Tibial nerve (tissue), 4 donors: Measurements from ENCODE around the gene TMEM86B. TPM values are rescaled to one million over a fixed set of nuclear protein-coding genes. Genes with fewer than 3 reads are reported as not detected.

Source experiments
- DNase-seq, 2 donors: peaks; one replicate each; pipeline ENCODE4 v3.0.0-alpha.2; 2019; ENCODE audit warnings: low spot score in 2 of 2
- H3K27ac ChIP-seq, 4 donors: fragments of 200-600 bp; sonication (generic) in 3 of 4; one replicate each; pipeline ENCODE4 v1.5.1; 2017 to 2019; ENCODE audit warnings: mild to moderate bottlenecking in 1 of 4
- H3K27me3 ChIP-seq, 2 donors: fragments of 200-600 bp; sonication (generic) in 1 of 2; one replicate each; pipeline versions ENCODE4 v1.5.1 to v1.6.0; 2017 to 2019
- H3K36me3 ChIP-seq, 3 donors: fragments of 200-600 bp; sonication (generic); one replicate each; pipeline ENCODE4 v1.5.1; 2018 to 2019
- H3K4me1 ChIP-seq, 4 donors: fragments of 200-600 bp; sonication (generic) in 3 of 4; one replicate each; pipeline ENCODE4 v1.5.1; 2017 to 2019
- H3K4me3 ChIP-seq, 4 donors: fragments of 200-600 bp; sonication (generic) in 3 of 4; one replicate each; pipeline ENCODE4 v1.5.1; 2017 to 2019; ENCODE audit warnings: mild to moderate bottlenecking in 1 of 4, moderate library complexity in 1 of 4
- H3K9me3 ChIP-seq, 4 donors: fragments of 200-600 bp; sonication (generic) in 3 of 4; one replicate each; pipeline ENCODE4 v1.5.1; 2017 to 2019
- EP300 ChIP-seq, 2 donors: sonication (generic); formaldehyde crosslinking; IDR thresholded peaks; one replicate each; pipeline ENCODE4 v1.6.1; 2017; ENCODE audit warnings: antibody characterized with exemption in 2 of 2, mild to moderate bottlenecking in 1 of 2
- POLR2A ChIP-seq, 2 donors: fragments of 450-650 bp; IDR thresholded peaks; one replicate each; pipeline ENCODE4 v1.6.1; 2017; ENCODE audit warnings: antibody characterized with exemption in 2 of 2, mild to moderate bottlenecking in 2 of 2, moderate library complexity in 2 of 2
- WGBS, 2 donors: methylation state at CpG; one replicate each; pipeline ENCODE4 v1.1.5; 2018; 5-methylcytosine and 5-hydroxymethylcytosine counted together
- total RNA-seq, 4 donors: library from RNA; depleted of rRNA; stranded (reverse); fragments of >200 nt; gene quantifications; one replicate each; pipeline ENCODE4 v1.1.0, GENCODE V29; 2016
- TF ChIP-seq, protein P1 (sequence below), 5 experiments: fragments of 200-600 bp in 3 of 5; fragments of 450-650 bp in 2 of 5; sonication (generic) in 3 of 5; IDR thresholded peaks; one replicate each; pipeline ENCODE4 v1.5.1; 2016 to 2019; ENCODE audit warnings: antibody characterized with exemption in 5 of 5, mild to moderate bottlenecking in 3 of 5, moderate library complexity in 2 of 5

TMEM86B gene
- total RNA-seq, 4 donors from 2014 or later, result 0.44 to 8.6 (median 3.0) TPM

- TF ChIP-seq POLR2A (IDR thresholded peaks at IDR 0.05), result no peak
- TF ChIP-seq, protein P1, sequence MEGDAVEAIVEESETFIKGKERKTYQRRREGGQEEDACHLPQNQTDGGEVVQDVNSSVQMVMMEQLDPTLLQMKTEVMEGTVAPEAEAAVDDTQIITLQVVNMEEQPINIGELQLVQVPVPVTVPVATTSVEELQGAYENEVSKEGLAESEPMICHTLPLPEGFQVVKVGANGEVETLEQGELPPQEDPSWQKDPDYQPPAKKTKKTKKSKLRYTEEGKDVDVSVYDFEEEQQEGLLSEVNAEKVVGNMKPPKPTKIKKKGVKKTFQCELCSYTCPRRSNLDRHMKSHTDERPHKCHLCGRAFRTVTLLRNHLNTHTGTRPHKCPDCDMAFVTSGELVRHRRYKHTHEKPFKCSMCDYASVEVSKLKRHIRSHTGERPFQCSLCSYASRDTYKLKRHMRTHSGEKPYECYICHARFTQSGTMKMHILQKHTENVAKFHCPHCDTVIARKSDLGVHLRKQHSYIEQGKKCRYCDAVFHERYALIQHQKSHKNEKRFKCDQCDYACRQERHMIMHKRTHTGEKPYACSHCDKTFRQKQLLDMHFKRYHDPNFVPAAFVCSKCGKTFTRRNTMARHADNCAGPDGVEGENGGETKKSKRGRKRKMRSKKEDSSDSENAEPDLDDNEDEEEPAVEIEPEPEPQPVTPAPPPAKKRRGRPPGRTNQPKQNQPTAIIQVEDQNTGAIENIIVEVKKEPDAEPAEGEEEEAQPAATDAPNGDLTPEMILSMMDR (IDR thresholded peaks at IDR 0.05), result no peak
- no peak for TF ChIP-seq EP300 (IDR thresholded peaks at IDR 0.05)
- Histone ChIP-seq H3K4me3 (no peak overlapping the region), H3K27me3 (no peaks in the 10 kb centered on the region), H3K9me3 (no peaks in the 10 kb centered on the region), H3K4me1 (peaks cover 0 to 4% (median 2%) of the 10 kb centered on the region in 4 donors), H3K36me3 (peaks cover 0 to 89% (median 7%) of the 10 kb centered on the region in 3 donors), H3K27ac (no peak overlapping the region)
- DNase-seq, result no peak
- WGBS, 2 donors, result 92 to 94% methylated on average over 15 to 31 of the region's 36 CpGs
These were observed 45.6 kb upstream of the TMEM86B start for GRCh38 chr19:55273978-55274707.

GRCh38 chr19:55272142-55272541 lies 43.6 kb upstream of the TMEM86B start:
- H3K36me3 ChIP-seq, result peaks cover 0 to 95% (median 7%) of the 10 kb centered on the region in 3 donors
- H3K27ac ChIP-seq, result no peak overlapping the region
- no peaks in the 10 kb centered on the region for H3K9me3 ChIP-seq
- no peaks in the 10 kb centered on the region for H3K4me1 ChIP-seq
- WGBS, 2 donors, result 90 to 93% methylated on average over 18 of the region's 18 CpGs
- H3K4me3 ChIP-seq, result no peak overlapping the region
- no peak for TF ChIP-seq POLR2A (IDR thresholded peaks at IDR 0.05)
- TF ChIP-seq EP300 (IDR thresholded peaks at IDR 0.05), result no peak
- TF ChIP-seq, protein P1 (IDR thresholded peaks at IDR 0.05), result no peak
- DNase-seq, result no peak
- H3K27me3 ChIP-seq, result no peaks in the 10 kb centered on the region

DNA sequence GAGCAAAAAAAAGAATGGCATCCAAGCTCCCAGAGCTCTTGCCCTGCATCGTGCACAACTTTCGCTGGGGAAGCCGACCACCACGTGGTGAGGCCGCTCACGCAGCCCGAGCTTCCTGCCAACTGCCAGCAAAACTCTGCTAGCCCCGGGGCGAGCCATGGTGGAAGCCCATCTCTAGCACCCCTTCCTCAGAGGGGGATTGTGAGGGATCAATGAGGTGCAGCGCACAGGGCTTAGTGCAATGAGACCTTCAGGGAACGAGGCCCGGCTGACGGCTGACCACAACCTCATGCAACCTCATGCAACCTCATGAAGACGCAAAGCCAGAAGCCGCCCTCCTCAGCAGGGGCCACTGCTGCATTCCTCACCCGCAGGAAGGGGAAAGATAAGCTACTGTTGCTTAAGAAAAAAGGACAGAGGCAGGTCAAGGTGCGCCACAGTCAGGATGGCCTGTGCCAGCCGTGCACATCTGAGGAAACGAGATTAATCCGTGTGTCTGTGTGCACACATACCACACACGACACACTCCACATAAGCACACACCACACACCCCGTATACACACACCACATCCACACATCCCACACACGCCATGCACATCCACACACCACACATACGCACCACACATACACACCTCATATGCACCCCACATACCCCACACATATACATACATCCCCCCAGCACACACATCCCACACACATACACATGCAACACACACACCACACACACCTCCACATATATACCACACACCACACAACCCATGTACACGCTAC lies 41.8 kb upstream of the TMEM86B start:
- no peak for DNase-seq
- H3K27ac ChIP-seq, result no peak overlapping the region
- H3K27me3 ChIP-seq, result no peaks in the 10 kb centered on the region
- H3K9me3 ChIP-seq, result no peaks in the 10 kb centered on the region
- H3K36me3 ChIP-seq, result peaks cover 0 to 87% (median 7%) of the 10 kb centered on the region in 3 donors
- no peak for TF ChIP-seq POLR2A (IDR thresholded peaks at IDR 0.05)
- TF ChIP-seq, protein P1 (IDR thresholded peaks at IDR 0.05), result no peak
- no peak for TF ChIP-seq EP300 (IDR thresholded peaks at IDR 0.05)
- WGBS, 2 donors, result 92 to 94% methylated on average over 25 of the region's 25 CpGs
- no peak overlapping the region for H3K4me3 ChIP-seq
- H3K4me1 ChIP-seq, result no peaks in the 10 kb centered on the region

DNA sequence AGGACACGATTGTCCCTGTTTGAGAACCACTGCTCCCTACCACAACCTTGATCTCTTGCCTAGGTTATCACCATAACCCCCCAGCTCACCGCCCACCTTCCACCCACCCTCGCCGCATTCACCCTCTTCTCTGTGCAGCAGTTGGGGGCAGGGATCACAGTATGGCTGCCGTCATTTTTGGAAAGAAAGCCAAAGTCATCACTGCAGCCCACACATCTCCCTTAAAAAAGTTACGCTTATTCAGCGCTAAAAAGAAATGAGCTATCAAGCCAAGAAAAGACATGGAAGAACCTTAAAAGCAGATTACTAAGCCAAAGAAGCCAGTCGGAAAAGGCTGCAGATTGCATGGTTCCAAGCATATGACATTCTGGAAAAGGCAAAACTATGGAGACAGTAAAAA lies 40.7 kb upstream of the TMEM86B start:
- Histone ChIP-seq H3K4me1 (no peaks in the 10 kb centered on the region), H3K4me3 (no peak overlapping the region), H3K27ac (no peak overlapping the region), H3K27me3 (no peaks in the 10 kb centered on the region), H3K36me3 (peaks cover 0 to 81% (median 6%) of the 10 kb centered on the region in 3 donors), H3K9me3 (no peaks in the 10 kb centered on the region)
- WGBS, 2 donors, result 34 to 41% methylated on average over 8 of the region's 8 CpGs
- TF ChIP-seq POLR2A (IDR thresholded peaks at IDR 0.05) (no peak), EP300 (IDR thresholded peaks at IDR 0.05) (no peak)
- TF ChIP-seq, protein P1 (IDR thresholded peaks at IDR 0.05), result no peak
- no peak for DNase-seq

DNA sequence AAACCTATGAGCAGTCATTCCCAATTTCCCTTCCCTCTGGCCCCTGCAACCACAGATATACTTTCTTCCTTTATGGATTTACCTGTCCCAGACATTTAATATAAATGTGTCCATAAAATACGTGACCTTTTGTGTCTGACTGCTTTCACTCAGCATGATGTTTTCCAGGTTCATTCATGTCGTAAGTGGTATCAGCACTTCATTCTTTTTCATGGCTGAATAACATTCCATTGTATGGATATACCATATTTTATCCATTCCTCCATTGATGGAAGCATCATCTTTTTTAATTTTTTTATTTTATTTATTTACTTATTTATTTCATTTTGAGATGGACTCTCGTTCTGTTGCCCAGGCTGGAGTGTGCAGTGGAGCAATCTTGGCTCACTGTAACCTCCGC lies 38.3 kb upstream of the TMEM86B start:
- 97 to 98% methylated on average over 4 of the region's 4 CpGs for WGBS, 2 donors
- Histone ChIP-seq H3K4me1 (no peaks in the 10 kb centered on the region), H3K27ac (no peak overlapping the region), H3K27me3 (no peaks in the 10 kb centered on the region), H3K9me3 (no peaks in the 10 kb centered on the region), H3K4me3 (no peak overlapping the region), H3K36me3 (peaks cover 0 to 67% (median 0%) of the 10 kb centered on the region in 3 donors)
- no peak for TF ChIP-seq POLR2A (IDR thresholded peaks at IDR 0.05)
- TF ChIP-seq, protein P1 (IDR thresholded peaks at IDR 0.05), result no peak
- no peak for TF ChIP-seq EP300 (IDR thresholded peaks at IDR 0.05)
- DNase-seq, result no peak
